GM06990 (cell line): ENCODE data around the gene KLF12.

Experiments used
- DNase-seq: peaks from one replicate; pipeline ENCODE4 v3.0.0-alpha.2; 2011; ENCODE audit not compliant: insufficient read length; ENCODE audit errors: extremely low read depth
- H3K27me3 ChIP-seq: replicated peaks from 2 replicates; pipeline ENCODE4 v1.6.0; 2011; ENCODE audit warnings: low read length; ENCODE audit not compliant: control insufficient read depth, insufficient read depth
- H3K36me3 ChIP-seq: 2 replicates; pipeline ENCODE4 v1.5.1; 2011; ENCODE audit warnings: low read length; ENCODE audit not compliant: control insufficient read depth, insufficient read depth
- H3K4me3 ChIP-seq: replicated peaks from 2 replicates; pipeline ENCODE4 v1.5.1; 2011; ENCODE audit warnings: low read depth, mild to moderate bottlenecking, control low read depth, low read length
- TF ChIP-seq, protein P1 (sequence below): IDR thresholded peaks from 2 replicates; pipeline ENCODE4 v1.5.1; 2011; ENCODE audit warnings: low read length, control low read depth, mild to moderate bottlenecking, inconsistent platforms; ENCODE audit not compliant: insufficient read depth, poor library complexity, severe bottlenecking

Gene KLF12

DNA sequence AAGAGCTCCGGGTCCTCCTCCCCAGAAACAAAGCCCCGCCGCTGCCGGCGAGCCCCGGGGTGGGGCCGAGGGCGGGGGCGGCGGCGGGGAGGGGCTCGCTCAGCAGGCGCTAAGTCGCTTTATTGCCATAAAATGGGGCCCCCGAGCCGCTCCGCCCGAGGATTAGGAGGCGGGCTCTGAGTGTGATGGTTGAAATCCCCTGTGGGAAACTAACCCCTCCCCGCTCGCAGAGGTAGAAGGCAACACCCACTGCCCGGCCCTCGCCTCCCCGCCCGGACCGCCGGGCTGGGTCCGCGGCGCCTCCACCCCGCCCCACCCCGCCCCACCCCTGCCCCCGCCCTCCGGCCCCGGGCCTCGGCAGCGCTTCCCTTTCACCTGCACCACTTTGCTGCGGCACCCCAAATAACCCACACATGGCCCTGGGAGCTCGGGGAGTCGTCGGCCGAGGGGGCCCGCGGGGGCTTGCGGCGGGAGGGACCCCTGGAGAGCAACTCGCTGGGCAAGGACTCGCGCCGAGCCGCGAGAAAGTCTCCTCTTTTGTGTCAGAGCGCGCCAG lies at the start of gene KLF12:
Gene KLF12 (minus strand): TSS at position 184 of the 556 bp plus-strand sequence.
- Histone ChIP-seq H3K36me3 (no peaks in the 10 kb centered on the region), H3K27me3 (no peaks in the 10 kb centered on the region), H3K4me3 (peak within 1 kb of the TSS; percentile 84)
- TF ChIP-seq, protein P1, sequence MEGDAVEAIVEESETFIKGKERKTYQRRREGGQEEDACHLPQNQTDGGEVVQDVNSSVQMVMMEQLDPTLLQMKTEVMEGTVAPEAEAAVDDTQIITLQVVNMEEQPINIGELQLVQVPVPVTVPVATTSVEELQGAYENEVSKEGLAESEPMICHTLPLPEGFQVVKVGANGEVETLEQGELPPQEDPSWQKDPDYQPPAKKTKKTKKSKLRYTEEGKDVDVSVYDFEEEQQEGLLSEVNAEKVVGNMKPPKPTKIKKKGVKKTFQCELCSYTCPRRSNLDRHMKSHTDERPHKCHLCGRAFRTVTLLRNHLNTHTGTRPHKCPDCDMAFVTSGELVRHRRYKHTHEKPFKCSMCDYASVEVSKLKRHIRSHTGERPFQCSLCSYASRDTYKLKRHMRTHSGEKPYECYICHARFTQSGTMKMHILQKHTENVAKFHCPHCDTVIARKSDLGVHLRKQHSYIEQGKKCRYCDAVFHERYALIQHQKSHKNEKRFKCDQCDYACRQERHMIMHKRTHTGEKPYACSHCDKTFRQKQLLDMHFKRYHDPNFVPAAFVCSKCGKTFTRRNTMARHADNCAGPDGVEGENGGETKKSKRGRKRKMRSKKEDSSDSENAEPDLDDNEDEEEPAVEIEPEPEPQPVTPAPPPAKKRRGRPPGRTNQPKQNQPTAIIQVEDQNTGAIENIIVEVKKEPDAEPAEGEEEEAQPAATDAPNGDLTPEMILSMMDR: no peak
- DNase-seq: peak; percentile 90

DNA sequence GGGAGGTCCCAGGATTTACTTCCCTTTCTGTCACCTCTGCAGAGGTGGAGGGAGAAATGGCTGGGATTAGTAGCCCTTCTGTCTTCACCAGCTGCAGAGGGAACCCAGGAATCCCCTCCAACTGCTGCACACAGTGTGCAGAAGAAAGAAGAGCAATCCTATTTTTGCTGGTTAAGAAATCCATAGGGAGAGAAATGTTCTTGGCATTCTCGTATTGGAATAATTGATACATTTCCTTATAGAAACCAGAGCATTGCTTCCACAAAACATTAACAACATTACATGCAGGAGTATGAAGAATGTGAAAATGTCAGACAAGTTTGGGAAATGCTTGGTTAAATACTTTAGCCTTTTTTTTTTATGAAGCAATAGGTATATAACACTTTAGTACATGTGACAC lies 48.3 kb upstream of the KLF12 start:
- TF ChIP-seq, protein P1: no peak
- no peak for DNase-seq
- no peaks in the 10 kb centered on the region for H3K27me3 ChIP-seq
- no peak overlapping the region for H3K4me3 ChIP-seq
- H3K36me3 ChIP-seq: no peaks in the 10 kb centered on the region

DNA sequence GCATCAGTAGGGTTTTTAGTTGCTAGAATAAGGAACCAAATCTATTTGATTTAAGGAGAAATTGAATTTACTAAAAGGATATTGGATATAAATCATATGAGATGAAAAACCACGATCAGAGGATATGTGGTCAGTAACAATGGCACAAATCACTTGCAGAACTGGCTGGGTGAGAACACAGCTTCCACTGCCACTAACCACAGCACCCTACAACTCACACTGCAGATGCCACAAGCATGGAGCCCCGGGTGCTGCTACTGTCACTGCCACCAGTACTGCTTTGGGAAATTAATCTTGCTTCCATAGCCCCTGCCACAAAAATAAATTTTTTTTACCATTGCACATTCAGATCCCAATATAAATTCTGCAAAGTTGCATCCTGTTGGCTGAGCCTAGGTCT lies 40.6 kb upstream of the KLF12 start:
- no peak overlapping the region for H3K4me3 ChIP-seq
- DNase-seq: no peak
- TF ChIP-seq, protein P1: no peak
- no peaks in the 10 kb centered on the region for H3K27me3 ChIP-seq
- H3K36me3 ChIP-seq: no peaks in the 10 kb centered on the region

DNA sequence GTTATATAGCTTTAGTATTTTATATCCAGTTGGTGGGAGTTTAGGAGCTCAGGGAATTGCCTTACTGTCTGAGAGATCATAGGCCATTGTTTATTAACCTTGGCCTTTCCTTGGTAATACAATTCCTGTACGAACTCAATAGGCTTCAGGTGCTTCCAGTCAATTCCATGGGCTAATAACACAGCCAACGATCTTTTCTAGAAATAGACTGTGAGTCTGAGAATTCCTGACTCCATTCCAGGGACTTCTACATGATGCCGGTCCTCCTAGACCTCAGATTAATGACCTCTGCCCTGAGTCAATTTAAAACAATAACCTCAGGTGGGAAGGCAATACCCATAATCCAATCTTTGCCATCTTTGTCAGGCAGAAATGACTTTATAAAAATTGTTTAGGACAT lies 39.6 kb upstream of the KLF12 start:
- TF ChIP-seq, protein P1: no peak
- no peak for DNase-seq
- Histone ChIP-seq H3K4me3 (no peak overlapping the region), H3K27me3 (no peaks in the 10 kb centered on the region), H3K36me3 (no peaks in the 10 kb centered on the region)

DNA sequence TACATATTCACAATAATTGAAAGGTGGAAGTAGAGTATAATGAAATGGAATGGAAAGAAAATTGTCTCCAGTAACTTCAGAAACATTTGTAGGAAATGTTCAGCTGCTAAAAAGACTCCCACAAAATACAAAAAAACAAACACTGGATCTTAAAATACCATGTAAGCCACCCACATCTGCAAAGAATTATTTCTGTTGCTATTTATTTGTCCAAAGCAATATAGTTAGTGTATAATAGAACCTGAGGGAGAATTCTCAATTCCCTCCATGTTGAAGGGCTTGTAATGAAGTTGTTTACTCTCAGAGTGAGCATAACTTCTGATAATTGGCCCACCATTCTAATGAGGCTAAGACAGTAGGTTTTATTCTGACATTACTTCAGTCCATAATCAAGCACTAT lies 37.4 kb upstream of the KLF12 start:
- DNase-seq: no peak
- Histone ChIP-seq H3K36me3 (no peaks in the 10 kb centered on the region), H3K4me3 (no peak overlapping the region), H3K27me3 (no peaks in the 10 kb centered on the region)
- TF ChIP-seq, protein P1: no peak

DNA sequence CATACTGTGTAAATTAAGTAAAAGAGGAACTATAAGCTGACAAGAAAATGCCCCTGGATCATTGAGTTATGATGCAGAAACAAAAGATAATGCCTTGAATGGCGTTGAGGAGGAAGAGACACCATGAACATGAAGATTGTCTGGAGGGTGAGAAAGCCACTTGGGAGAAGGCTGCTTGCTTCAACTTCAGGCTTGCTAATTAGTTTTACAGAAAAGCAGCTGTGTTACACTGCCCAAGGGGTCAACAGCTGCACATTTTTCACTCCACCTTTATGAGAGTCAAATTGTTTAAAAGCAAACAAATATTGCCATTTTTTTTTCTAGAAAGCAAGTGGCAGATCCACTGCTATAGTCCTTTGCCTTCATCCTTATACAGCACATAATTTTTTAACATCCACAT lies 35.5 kb upstream of the KLF12 start:
- TF ChIP-seq, protein P1: no peak
- DNase-seq: no peak
- no peak overlapping the region for H3K4me3 ChIP-seq
- H3K36me3 ChIP-seq: no peaks in the 10 kb centered on the region
- H3K27me3 ChIP-seq: no peaks in the 10 kb centered on the region
